NCI-H187 (cell line): Measurements from ENCODE around the gene GNG7.
"Not testable (repeated sequence)": the region's sequence is repeated elsewhere in the genome, so short reads cannot be mapped to it uniquely, and the experiment has no call there.

Experiments used
- DNase-seq, 2 experiments: peaks; one replicate each; lab custom pipeline; 2025; lab: John Stamatoyannopoulos, UW

The GNG7 gene

DNA sequence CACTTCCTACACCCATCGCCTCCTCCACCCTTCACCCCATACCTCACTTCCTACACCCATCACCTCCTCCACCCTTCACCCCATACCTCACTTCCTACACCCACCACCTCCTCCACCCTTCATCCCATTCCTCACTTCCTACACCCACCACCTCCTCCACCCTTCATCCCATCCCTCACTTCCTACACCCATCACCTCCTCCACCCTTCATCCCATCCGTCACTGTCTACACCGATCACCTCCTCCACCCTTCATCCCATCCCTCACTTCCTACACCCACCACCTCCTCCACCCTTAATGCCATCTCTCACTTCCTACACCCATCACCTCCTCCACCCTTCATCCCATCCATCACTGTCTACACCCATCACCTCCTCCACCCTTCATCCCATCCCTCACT, 10.7 kb upstream of the GNG7 start:
- not testable (repeated sequence) for DNase-seq

DNA sequence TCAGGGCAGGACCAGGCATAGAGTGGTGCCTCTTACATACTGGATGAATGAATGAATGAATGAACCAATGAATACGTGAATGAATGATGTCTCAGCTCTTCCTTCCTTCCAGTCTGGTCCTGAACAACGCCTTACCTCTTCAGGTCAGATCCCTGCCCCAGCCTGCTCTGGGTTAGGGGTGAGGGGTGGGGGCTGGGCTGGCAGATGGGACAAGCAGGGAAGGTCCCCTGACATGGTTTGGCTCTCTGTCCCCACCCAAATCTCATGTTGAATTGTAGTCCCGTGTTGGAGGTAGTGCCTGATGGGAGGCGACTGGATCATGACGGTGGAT, 9.3 kb upstream of the GNG7 start:
- no peak for DNase-seq

DNA sequence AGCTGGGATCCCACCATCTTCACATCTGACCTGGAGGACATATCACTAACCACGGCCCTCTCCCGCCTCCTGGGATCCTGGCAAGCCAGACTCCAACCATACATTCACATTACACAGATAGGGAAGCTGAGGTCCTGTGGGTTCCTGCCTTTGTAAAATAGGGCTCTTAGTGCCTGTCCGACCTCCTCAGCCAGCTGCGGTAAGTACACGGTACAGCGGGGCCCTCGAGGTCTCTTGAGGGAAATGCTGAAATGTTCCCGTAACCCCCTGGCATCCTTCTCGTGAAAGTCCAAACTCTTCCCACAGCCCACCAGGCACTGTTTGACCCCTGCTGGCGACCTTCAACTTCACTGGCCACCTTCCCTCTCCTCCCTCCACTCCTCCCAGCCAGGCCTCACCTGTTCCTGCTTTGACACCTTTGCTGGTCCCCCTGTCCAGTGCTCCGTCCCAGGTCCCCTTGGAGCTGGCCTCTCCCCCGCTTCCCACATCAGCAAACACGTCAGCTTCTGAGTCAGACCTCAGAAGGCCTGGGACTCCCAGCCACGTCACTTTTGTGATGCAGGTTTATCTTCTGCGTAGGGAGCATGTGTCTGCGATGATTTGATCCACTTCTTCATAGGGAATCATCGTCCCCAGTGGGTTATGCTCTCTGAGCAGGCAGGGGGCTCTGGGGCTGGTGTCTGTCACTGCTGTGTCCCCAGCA, 8.8 kb upstream of the GNG7 start:
- DNase-seq, result no peak

DNA sequence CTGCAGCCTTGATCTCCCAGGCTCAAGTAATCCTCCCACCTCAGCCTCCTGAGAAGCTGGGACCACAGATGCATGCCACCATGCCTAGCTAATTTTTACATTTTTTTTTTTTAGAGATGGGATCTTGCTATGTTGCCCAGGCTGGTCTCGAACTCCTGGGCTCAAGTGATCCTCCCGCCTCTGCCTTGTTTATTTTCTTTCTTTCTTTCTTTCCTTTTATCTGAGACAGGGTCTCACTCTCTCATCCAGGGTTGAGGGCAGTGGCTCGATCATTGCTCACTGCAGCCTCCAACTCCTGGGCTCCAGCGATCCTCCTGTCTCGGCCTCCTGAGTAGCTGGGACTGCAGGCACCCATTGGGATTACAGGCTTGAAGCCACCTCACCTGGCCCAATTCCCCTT, 3.8 kb upstream of the GNG7 start:
- DNase-seq, result no peak

DNA sequence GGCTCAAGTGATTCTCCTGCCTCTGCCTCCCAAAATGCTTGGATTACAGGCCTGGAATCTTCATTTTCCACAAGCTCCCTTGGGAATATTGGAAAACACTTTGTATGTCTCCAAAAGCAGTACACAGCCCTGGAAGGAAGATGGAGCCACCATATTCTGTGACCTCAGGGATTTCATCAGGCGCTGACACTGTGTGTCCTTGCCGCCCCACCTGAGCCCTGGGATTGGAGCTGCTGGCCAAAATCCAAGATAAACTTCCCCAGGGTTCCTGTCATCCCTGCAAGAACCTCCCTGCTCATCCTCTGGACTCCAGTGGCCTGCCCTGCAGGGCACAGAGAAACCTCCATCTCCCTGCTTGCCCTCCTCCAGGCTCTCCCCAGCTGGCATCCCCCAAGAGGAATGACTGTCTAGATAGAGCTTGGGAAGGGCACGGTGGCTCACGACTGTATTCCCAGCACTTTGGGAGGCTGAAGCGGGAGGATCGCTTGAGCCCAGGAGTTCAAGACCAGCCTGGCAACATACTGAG, 1.3 kb upstream of the GNG7 start:
- no peak for DNase-seq

- no peak for DNase-seq
Measured at GRCh38 chr19:2703077-2703437, 563 bp upstream of the GNG7 start.

DNA sequence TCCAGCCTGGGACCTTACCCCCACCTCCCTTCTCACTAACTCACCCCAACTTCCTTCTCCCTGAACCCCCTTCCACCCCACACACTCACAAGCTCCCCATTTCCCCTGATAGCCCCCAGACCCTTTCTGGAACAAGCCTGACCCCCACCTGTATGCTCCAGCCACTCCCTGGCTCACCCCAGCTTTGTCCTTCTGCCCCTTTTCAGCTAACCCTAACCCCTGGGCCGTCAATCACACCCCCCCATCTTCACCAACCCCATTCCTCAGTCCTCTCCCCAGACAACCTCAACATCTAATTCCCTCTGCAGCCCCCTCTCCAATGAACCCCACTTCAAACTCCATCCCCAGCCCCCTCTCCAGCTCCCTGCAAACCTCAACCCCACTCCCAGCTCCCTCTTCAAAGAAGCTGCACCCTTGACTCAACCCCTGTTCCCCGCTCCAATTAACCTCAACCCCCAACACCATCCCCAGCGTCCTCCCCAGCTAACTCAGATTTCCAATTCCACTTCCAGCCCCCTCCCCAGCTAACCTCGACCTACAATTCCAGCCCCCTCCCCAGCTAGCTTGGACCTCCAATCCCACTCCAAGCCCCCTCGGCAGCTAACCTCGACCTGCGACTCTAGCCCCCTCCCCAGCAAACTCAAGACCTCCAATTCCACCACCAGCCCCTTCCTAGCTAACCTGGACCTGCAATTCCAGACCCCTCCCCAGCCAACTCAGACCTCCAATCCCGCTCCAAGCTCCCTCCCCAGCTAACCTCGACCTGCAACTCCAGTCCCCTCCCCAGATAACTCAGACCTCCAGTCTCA, 929 bp downstream of the GNG7 start:
- DNase-seq, result no peak

DNA sequence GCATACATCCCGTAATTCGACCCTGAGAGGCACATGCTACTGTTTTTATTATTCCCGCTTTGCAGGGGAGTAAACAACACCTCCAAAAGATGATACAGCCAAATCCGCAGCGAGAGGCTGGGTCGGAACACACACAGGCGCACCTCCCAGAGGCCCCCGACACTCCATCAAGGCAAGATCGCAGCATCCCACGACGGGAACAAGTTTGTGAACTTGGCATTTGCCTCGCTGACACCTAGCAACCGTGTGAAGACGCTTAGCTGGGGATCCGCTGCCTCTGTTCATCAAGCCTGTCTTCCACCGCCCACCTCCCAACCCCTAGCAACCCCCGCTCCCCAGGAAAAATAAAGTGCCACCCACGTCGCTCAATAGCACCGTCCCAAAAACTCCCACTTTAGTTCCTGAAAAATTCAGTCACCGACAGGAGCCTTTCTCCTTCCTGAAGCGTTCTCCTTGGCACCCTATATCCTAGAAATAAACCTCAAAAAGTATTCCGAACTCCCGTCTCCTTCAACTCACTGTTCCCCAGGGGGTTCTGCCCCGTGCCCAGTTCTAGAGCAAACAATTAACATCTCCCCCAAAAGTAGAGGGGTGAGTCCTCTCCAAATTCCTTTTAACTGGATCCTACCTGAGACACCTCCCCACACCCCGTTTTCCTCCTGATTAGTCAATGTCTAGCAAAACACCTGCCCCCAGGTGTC, 1.7 kb downstream of the GNG7 start:
- no peak for DNase-seq

DNA sequence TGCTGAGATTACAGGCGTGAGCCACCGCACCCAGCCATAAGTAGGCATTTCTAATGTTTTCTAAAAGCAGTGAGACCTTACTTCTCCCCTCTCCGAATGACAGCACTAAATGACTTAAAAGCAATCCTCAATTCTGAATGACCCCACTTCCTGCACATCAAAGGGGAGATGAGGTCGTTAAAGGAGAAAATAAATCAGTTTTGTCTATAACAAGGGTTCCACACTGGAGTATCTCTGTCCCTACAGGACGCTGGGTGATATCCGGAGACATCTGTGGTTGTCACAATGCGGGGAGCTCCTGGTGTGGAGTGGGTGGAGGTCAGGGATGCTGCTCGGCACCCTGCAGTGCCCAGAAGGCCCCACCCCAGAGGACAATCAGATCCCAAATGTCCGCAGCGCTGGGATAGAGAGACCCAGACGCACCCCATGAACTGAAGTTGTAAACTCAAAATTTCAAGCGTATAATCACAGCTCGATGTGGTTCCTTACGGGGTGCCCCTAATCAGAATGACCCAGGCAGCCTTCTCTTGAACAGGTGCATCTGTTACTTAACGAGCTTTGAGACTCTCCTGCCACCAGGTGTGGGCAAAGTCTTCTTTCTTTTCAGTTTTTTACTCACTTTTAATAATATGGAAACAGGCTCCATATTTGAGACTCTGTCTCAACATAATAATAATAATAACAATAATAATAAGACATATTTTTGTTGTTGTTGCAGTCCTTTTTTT, 2.9 kb downstream of the GNG7 start:
- no peak for DNase-seq

DNA sequence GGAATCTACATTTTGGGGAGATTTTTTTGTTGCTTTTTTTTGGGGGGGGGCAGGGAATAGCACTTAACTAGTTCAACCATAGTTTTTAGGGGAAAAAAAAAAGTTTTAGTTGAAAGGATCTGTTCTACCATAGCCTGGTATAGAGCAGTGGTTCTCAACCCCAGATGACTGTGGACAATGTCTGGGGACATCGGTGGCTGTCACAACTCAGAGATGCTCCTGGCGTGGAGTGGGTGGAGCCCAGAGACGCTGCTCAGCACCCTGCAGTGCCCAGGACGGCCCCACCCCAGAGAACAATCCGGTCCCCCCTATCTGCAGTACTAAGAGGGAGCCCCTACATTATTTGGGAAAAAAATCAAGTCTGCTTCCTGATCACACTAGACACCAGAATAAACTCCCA, 8.3 kb downstream of the GNG7 start:
- DNase-seq, result no peak

DNA sequence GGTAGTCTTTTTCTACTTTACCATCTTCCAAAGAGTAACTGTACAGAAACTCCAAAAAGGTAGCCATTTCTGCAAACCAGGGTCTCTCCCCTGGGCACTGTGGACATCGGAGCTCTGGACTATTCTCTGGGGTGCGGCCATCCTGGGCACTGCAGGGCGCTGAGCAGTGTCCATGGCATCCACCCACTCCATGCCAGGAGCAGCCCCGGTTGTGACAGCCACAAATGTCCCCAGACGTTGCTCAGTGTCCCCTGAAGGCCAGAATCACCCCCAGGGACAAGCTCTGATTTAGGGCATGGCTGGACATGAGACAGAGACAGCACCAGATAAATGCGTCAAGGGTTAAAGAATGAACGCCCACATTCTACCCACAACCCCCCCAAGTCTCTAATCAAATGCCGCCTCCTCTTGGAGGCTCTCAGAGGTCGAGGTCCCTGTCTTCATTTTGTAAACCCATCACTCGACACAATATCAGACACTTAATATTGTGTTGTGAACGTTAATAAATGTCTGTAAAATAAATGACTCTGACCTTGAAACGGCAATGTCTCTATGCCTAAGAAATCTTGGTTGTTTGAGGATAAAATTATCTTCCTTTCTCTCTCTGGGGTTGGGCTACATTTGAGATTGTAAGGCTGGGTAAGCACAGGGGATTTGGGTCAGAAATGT, 8.9 kb downstream of the GNG7 start:
- DNase-seq, result no peak

- DNase-seq, result no peak
Measured at GRCh38 chr19:2691951-2692350, 10.5 kb downstream of the GNG7 start.

GRCh38 chr19:2690856-2691255, 11.6 kb downstream of the GNG7 start:
- no peak for DNase-seq

GRCh38 chr19:2686360-2686759, 16.1 kb downstream of the GNG7 start:
- DNase-seq, result no peak

- no peak for DNase-seq
Measured at GRCh38 chr19:2685204-2685704, 17.2 kb downstream of the GNG7 start.

DNA sequence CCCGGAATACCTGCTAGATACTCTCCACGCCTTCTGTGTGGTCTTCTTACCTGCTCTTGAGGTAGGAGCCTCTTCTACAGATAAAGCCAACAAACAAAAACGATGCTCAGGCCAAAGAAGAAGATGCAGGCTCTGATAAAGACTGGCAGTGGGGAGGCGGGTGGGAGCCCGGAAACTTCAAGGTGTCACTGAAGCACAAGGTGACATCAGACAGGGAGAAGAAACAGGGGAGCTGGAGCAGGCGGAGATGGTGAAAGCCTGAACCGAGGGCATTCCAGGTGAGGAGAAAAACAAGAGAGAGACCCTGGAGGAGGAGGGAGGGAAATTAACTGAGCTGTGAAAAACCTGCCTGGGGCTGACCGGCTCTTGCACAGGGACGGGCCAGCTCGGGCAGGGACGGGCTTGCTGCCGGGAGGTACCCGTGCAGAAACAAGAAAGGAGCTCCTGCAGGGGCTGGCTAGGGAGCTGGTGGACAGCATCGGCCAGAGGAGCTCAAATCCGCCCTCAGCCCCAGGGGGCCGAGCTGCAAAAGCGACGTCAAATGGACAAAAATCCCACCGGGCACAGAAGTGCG, 19.0 kb downstream of the GNG7 start:
- DNase-seq, result no peak

DNA sequence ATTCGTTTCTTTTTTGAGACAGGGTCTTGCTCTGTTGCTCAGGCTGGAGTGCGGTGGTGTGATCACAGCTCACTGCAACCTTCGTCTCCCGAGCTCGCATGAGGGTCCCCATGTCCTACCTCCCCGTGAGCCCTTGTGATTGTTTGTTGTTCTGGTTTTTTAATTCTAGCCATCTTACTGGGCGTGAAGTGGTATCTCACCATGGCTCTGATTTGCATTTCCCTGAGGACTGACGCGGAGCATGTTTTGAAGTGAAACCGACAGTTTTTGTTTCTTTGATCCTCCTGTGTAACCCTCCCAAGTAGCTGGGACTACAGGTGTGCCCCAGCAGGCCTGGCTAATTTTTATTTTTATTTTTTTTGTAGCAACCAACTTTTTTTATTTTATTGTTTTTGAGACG, 21.7 kb downstream of the GNG7 start:
- no peak for DNase-seq

GRCh38 chr19:2679439-2679838, 23.1 kb downstream of the GNG7 start:
- DNase-seq, result no peak

- DNase-seq, result not testable (repeated sequence)
Measured at GRCh38 chr19:2678948-2679347, 23.5 kb downstream of the GNG7 start.

DNA sequence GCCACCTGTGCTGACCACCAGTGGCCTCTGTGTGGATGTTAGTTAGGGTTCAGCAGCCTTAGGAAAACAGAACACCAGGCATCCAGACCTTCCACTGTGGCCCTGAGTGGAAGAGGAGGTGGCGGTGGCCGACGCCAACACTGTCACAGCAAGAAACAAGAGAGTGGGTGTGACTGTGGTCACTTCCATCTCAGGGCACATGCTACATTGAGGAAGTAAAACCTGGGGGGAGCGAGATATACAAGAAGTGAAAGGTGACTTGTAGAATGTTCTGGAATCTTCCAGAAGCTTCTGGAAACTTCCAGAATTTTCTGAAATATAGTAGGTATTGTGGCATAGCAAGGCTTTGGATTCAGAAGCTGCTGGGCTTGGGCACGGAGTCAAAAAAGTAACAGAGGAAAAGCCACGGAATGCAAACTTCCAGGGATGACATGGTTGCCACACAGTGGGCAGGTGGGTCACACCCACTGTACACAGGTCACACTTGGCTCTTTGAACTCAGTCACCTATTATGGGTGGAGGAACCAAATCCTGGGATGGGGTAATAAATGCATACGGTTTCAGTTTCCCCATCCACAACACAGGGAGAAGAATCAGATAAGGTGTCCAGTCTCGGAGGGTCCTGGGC, 24.3 kb downstream of the GNG7 start:
- no peak for DNase-seq

DNA sequence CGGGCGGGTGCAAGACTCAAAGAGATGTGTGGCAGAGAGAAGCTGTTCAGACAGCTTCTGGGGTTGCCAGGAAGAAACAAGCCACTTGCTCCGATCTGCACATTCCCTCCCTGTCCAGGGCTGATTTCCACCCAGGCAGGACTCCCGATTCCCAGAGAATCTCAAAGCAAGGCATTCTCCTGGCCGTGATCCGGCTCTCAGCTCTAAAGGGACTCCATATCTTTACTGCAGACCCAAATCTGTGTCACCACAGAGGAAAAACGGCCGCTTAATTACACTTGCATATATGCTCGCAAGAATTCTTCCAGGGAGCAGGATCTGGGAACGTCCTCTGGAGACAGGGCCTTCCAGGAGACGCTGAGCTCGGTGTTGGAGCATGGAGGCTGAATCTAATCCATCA, 25.7 kb downstream of the GNG7 start:
- DNase-seq, result no peak
